ENCODE data around the gene PES1. TPM values are rescaled to one million over a fixed set of nuclear protein-coding genes. Genes with fewer than 3 reads are reported as not detected.
"Not testable (repeated sequence)": the region's sequence is repeated elsewhere in the genome, so short reads cannot be mapped to it uniquely, and the experiment has no call there.

PES1 gene
- total RNA-seq, 1 experiment from 2014 or later, result 167 TPM

- RAD21 ChIA-PET (ENCODE audit: low non-redundant PET in 1 of 2, low total read pairs in 2 of 2, uncharacterized antibody in 2 of 2, unreplicated experiment in 2 of 2); H3K9me3 ChIP-seq (ENCODE audit: control insufficient read depth in 1 of 2, insufficient read depth in 1 of 2, low read depth in 1 of 2, low read length in 2 of 2); H4K20me1 ChIP-seq (ENCODE audit: insufficient read depth); H3K27me3 ChIP-seq (ENCODE audit: insufficient read depth, low read length); POLR2A ChIA-PET; H3K4me3 ChIP-seq (replicated peaks in 1 of 2; ENCODE audit: low read depth in 1 of 2, low read length in 2 of 2); H2AFZ ChIP-seq (ENCODE audit: low read depth, low read length, poor library complexity, severe bottlenecking); H3K36me3 ChIP-seq (ENCODE audit: control insufficient read depth in 1 of 2, insufficient read depth in 2 of 2, low read length in 2 of 2); BruUV-seq (replicated peaks); H3K4me1 ChIP-seq (ENCODE audit: control insufficient read depth in 1 of 2, insufficient read depth in 2 of 2, low read length in 2 of 2); CTCF ChIA-PET; H3K9ac ChIP-seq (ENCODE audit: low read length); H3K4me2 ChIP-seq (ENCODE audit: low read length); H3K27ac ChIP-seq (ENCODE audit: low read depth, low read length); DNase-seq (ENCODE audit: low read depth, low spot score); H3K9me2 ChIP-seq (ENCODE audit: insufficient read depth); H3K79me2 ChIP-seq (ENCODE audit: insufficient read depth, low read length); ATAC-seq; intact Hi-C loops (cut with micrococcal nuclease): not testable (repeated sequence)
Observed at GRCh38 chr22:30551813-30552212, 39.9 kb downstream of the PES1 start.

GRCh38 chr22:30547188-30547587, 44.5 kb downstream of the PES1 start:
- Histone ChIP-seq H3K36me3 (ENCODE audit: control insufficient read depth in 1 of 2, insufficient read depth in 2 of 2, low read length in 2 of 2) (no peaks in the 10 kb centered on the region), H3K4me2 (ENCODE audit: low read length) (no peak overlapping the region), H3K79me2 (ENCODE audit: insufficient read depth, low read length) (no peaks in the 10 kb centered on the region), H4K20me1 (ENCODE audit: insufficient read depth) (no peaks in the 10 kb centered on the region), H2AFZ (ENCODE audit: low read depth, low read length, poor library complexity, severe bottlenecking) (no peak overlapping the region), H3K9me3 (ENCODE audit: control insufficient read depth in 1 of 2, insufficient read depth in 1 of 2, low read depth in 1 of 2, low read length in 2 of 2) (no peaks in the 10 kb centered on the region), H3K27me3 (ENCODE audit: insufficient read depth, low read length) (no peaks in the 10 kb centered on the region), H3K9ac (ENCODE audit: low read length) (no peak overlapping the region), H3K4me3 (replicated peaks in 1 of 2; ENCODE audit: low read depth in 1 of 2, low read length in 2 of 2) (no peak overlapping the region), H3K4me1 (ENCODE audit: control insufficient read depth in 1 of 2, insufficient read depth in 2 of 2, low read length in 2 of 2) (no peaks in the 10 kb centered on the region), H3K27ac (ENCODE audit: low read depth, low read length) (no peak overlapping the region), H3K9me2 (ENCODE audit: insufficient read depth) (no peaks in the 10 kb centered on the region)
- ChIA-PET RAD21 (ENCODE audit: low non-redundant PET in 1 of 2, low total read pairs in 2 of 2, uncharacterized antibody in 2 of 2, unreplicated experiment in 2 of 2) (no interaction called here), CTCF (no interaction called here), POLR2A (no interaction called here)
- DNase-seq (ENCODE audit: low read depth, low spot score) (no peak), ATAC-seq (no peak)
- TF ChIP-seq ZNF274 (IDR thresholded peaks at IDR 0.05; ENCODE audit: low read depth, low read length) (no peak), SIN3A (IDR thresholded peaks at IDR 0.05; ENCODE audit: low read depth) (no peak), YY1 (IDR thresholded peaks at IDR 0.05; ENCODE audit: extremely low read depth, insufficient replicate concordance, low read depth, low read length) (no peak), EGR1 (IDR thresholded peaks at IDR 0.05; ENCODE audit: low read depth) (no peak), TCF7L2 (IDR thresholded peaks at IDR 0.05; ENCODE audit: borderline replicate concordance, extremely low read depth, insufficient read depth, insufficient read length) (no peak), REST (IDR thresholded peaks at IDR 0.05; ENCODE audit: low read depth) (no peak), CBX3 (IDR thresholded peaks at IDR 0.05; ENCODE audit: low read depth) (no peak), FOSL1 (IDR thresholded peaks at IDR 0.05; ENCODE audit: low read depth) (no peak), EZH2phosphoT487 (IDR thresholded peaks at IDR 0.05; ENCODE audit: borderline replicate concordance) (no peak), CTCF (IDR thresholded peaks at IDR 0.05 in 2 of 3, conservative IDR thresholded peaks at IDR 0.05 in 1 of 3; ENCODE audit: borderline replicate concordance in 1 of 3, insufficient read depth in 1 of 3, low read depth in 2 of 3, low read length in 2 of 3) (no peak)
- intact Hi-C loops (cut with micrococcal nuclease), result no loop called here
- BruUV-seq (replicated peaks), result no TSS peak

Measured in HCT116 (cell line).